Stimulated activated CD8-positive, alpha-beta memory T cell treated with anti-CD3 and anti-CD28 coated beads, Interleukin-4, amount 100 ng/mL, for 48 hours (primary cell): ENCODE data around the gene KCNE1.
"Not testable (repeated sequence)": the region's sequence is repeated elsewhere in the genome, so short reads cannot be mapped to it uniquely, and the experiment has no call there.

Experiments used
- DNase-seq: peaks from one replicate; pipeline ENCODE4 v3.0.0-alpha.2; 2020

KCNE1 gene

DNA sequence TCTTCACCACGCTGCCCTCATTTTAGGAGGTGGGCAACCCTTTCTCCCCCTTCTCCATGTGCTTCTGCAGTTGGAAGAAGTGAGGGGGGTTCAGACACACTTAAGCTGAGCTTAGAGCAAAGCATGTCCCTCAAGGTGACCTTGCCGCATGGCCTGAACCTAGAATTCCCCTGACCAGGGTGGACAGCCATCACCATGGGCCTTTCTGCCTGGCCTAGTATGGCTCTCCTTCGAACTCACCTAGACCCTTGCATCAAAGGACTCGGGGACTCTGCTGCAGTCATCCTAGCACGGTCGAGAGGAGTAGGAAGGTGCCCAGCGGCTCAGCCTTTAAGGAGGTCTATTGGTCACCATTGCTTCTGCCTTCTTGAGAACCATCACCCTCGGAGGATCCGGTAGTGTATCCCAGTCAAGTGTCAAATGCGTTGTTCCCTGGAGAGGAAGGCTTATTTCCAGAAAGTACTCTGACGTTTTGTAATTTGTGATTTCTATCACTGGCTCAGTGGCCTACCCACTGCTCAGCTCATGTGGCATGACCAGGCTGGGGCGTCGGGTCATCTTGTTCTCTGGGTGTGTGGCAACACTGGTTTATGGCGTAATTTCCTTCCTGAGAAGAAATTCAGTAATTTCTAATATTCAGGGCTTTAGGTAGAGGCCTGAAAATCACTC is at the start of gene KCNE1:
KCNE1 (minus strand) TSS at position 424 of the 669 bp plus-strand sequence. CDS start 62,576 bp downstream, outside the sequence.
- no peak for DNase-seq

DNA sequence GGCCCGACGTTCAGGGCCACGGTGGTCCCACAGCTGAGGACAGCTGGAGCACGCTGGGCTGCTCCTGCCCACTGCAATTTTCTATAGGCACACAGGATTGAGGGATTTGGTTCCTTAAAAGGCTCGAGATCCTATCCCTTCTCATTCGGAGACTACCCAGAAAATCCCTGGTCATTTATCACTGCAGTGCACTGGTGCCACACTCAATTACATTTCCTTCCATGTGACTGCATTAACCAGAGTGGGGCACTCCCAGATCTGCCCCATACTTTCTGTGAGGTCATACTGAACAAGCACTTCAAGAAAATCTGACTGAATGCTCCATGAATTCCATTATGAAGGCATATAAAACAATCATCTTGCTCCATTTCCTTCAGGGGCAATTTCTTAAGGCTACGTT is 49.8 kb upstream of the KCNE1 start:
- no peak for DNase-seq

DNA sequence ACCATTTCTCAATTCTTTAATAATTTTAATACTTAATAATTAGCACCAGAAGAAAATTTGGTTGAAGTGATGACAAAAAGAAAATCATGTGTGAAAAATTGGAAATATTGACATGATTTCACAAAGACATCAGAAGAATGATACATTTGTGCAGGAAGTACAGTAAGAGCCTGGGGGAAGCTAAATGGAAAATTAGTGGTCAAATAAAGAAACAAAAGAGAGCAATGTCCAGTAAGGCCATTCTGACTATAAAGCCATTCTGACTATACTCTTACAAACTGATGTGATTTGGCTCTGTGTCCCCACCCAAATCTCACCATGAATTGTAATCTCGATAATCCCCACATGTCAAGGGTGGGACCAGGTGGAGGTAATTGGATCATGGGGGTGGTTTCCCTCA is 48.6 kb upstream of the KCNE1 start:
- no peak for DNase-seq

DNA sequence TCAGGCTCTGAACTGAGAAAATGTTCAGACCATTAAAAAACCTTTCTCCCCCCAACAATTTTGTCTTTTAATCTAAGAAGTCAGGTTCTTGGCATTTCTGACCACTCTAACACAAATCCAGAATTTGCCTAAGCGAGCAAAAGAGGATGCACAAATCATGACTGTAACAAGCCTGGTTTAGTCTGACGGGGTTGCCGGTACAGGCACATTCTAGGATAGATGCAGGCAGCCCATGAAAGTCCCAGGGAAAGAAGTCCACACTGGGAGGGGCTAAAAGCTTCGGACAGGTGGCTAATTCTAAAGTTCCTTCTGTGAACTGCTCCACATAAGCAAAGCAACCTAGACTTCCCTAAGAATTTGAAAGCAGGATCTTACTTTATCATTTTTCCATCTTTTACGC is 48.0 kb upstream of the KCNE1 start:
- DNase-seq = no peak

DNA sequence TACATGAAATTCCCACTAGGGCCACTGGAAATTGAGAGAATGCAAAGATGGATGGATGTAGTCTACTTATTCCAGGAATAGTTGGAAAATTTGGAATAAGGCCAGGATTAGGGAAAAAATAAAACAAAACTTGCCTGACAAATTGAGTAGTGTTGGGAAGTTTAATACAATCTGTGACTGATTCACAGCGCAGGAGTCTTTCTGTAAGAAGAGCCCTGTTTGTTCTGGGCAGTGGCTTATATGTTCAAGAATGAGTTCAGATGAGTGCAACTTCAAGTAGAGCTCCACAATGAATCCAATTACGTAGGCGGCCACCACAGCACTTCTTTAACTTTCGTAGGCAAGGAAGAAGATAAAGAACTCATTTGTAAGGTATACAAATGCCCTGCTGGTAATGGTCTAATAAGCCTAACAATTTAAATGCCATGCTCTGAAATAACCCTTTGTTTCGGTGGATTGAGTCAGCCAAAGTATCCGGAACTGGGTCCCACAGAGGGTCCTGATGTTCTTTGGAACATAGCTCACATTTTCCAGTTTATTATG is 47.1 kb upstream of the KCNE1 start:
- no peak for DNase-seq

DNA sequence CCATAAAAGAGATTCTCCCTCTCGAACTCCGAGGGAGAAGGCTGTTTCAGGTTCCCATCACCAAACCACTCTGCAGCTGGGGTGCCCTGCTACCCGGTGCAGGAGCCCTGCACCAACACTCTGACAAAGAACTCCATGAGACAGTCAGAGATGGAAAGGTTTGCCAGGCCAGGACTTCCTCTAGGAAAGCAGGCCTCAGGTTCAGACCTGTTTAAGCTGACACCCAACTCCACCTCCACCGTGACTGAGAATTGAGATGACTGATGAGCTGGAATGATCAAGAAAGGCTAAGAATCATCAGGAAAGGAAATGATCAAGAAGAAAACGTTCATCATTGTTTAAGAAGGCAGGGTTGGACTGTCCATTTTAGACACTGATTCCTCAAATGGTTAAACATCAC is 46.2 kb upstream of the KCNE1 start:
- no peak for DNase-seq

DNA sequence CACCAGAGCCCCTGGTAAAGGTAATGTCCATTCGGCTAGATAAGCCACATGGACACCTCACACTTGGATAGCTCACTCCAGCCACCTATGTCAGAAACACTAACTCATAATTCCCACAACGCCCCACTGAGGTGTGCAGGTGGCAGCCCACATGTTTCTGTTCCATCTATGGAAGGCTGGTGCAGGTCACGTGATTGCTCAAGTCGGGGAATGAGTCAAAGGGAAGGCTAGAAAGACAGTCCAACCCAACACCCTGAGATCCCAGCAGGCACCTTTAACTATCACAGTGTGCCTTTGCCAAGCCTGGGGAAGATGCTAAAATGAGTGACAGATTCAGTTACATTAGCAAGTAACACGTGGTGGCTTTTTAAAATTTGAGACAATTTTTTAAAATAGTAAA is 45.3 kb upstream of the KCNE1 start:
- no peak for DNase-seq

DNA sequence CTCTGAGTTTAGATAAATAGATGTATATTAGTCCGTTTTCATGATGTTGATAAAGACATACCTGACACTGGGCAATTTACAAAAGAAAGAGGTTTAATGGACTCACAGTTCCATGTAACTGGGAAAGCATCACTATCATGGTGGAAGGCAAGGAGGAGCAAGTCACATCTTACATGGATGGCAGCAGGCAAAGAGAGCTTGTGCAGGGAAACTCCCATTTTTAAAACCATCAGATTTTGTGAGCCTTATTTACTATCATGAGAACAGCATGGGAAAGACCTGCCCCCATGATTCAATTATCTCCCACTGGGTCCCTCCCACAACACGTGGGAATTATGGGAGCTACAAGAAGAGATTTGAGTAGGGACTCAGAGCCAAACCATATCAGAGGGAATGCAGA is 42.7 kb upstream of the KCNE1 start:
- DNase-seq = not testable (repeated sequence)

DNA sequence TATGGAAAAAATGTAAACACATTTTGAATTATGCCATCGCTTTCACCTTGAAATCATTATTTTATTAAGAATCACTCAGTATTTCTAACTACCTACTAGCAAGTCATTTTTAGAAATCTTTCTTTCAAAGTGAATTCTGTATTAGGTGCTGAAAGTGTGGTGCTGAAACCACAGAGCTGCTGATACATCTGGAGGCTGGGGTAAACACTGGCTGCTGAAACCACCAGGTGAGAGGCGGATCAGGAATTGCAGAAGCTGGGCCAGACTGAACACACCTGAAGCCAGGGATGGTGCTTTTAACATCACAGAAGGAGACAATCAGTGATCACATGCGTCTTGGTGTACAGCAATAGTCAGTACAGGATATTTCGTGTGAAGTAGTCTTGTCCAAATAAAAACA is 42.2 kb upstream of the KCNE1 start:
- no peak for DNase-seq

DNA sequence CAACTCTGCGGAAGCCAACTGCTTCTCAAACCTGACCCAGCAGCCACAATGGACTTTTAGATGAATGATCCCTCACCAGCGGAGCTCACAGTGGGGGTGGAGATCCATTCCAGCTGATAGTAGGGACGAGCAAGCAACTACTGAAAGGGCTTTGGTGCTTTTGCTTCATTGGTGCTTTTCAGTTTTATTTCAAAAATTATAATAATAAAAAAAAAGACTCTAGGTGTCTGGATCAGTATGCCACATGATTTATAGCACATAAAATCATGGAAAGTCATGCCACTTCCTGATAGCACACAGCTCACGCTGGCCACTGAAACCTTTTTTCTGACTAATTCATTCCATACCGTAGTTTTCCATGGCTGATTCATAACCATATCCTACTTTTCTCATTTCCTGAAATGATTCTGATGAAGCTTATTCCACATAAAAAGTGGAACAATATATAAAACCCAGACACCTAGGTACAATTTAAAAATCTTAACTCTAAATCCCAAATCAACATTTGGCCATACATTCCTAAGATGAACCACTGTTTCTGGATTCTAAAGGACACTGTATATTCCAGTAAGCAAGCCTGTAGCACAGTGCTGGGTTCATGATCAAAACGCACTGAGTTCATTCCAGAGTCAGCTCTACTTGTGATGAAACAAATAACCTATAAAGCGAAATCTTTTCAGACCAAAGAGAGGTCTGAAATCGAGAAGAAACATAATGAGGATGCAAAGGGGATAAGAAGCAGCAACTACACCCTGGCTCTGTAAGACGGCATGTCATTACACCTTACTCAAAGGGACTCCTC is 41.3 kb upstream of the KCNE1 start:
- DNase-seq = no peak

DNA sequence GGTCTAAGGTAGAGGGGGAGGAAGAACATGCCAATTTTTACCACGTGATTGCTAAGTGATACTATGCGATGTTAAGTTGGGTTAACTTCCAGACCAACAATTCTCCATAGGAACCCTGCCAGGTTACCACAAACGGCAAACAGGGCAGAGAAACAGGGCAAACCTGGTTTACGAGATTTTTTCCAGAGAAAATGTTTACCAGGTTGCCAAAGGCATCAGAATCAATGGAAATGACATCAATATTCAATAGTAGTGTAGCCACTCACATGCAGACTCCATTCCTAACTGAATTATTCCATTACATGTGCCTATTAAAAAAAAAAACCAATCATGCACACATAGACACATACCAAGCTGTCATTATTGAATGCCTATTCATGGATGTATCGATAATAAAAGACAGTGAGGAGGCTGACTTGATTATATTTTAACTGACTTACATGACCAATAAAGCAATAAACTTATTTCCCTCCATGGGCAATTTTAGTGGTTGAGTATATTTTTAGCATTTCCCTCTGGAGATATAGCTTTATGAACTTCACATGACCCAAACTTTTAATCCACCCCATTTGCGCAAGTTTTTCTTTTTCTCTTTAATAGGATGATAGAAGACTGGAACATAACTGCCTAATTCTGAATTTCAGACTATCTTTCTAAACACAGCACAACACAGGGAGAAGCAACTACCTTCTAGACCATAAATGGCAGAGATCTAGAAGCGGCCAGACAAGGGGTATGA is 40.5 kb upstream of the KCNE1 start:
- DNase-seq = no peak

DNA sequence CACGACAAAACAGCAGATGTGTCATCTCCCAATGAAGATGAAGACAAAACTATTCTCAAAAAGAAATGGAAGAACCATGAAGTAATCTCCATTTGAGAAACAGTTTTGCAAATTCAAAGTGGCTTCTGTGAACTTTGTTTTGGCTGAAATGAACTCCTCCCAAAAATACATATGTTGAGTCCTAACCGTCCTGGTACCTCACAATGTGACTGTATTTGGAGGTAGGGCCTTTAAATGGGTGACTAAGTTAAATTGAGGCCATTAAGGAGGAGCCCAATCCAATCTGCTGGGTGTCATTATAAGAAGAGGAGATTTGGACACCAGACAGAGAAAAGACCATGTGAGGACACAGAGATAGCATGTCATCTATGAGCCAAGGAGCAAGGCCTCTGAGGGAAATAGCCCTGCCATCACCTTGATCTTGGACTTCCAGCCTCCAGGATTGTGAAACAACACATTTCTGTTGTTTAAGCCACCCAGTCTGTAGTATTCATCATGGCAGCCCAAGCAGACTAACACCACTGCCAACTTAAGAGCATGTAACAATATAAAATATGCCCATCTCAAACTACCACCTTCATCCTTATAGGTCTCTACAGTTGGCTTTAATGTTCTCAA is 38.3 kb upstream of the KCNE1 start:
- DNase-seq = no peak

DNA sequence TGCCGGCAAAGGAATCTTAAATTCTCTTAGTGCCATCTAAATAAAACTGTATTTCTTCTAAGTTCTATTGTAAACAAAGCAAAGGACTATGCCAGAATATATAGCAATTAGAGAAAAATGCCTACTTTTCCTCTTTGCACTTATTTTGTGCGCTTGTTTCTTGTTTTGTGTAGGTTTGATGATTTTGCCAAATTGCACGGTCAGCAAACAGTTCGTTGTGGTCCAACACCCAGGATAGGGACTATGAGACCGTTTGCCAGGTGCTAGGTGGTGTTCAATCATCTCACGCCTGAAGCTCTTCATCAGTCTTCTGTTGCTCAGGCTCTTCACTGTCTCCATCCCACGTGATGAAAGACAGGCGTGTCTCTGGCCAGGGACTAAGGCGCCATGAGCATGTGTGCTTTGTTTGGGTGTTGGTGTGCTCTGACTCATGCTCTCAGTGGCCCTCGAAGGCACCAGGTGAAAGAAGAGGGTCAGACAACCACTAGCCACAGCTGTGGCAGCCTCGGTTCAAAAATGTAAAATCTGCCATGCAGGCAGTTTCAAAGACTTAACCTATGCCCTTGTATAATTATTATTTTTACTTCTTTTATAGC is 36.9 kb upstream of the KCNE1 start:
- no peak for DNase-seq

DNA sequence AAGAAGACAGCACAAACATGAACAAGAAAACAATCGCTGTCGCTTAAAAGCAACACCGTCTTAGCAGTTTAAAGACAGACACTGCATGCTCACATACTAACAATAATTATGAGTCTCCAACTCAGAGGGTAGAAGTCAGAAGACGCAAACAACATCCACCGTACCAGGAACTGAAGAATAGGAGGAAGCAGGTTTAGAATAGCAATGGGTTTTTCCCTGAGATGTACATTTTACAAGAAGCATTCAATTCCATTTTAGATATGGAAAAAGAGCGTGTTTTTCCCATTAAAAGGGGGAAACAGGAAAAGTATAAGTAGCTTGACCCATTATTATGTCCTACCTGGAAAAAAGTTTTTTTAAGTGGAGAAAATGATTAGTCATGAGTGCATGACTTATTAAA is 34.5 kb upstream of the KCNE1 start:
- no peak for DNase-seq

DNA sequence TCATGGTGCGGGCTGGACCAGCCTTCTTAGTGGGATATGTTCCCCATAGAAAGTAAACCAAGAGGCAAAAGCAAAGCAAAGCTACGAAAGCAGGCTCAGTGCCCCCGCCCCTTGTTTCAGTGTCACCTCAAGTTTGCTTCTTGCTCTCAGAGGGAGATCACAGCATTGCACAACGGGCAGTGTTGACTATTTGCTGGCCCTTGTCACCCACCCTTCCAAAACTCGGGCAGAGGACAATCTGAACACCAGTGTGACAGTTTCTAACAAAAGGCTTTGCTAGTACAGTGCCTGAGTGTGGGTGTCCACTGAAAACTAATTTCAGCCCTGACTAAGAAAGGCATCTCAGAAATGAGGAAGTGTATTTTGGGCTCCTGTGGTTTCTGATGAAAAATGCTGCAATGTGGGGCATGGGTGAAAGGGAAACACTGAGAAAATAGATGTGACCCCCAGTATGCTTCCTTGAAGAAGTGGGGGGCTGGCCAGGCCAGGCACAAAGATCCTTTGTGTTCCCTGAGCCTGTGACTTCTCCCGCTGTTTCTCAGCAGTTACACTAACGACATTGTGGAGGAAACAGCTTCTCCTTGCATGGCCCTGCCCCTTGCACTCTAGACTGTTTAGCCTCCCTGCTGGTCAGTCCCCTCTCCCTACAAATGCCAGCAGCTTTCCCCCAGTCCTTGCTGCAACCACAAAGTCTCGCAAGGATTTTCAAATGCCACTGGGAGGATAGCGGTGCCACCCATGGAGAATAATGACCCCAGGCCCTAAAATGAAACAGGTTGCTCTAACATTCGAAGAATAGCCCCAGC is 33.3 kb upstream of the KCNE1 start:
- DNase-seq = peak; percentile 47

DNA sequence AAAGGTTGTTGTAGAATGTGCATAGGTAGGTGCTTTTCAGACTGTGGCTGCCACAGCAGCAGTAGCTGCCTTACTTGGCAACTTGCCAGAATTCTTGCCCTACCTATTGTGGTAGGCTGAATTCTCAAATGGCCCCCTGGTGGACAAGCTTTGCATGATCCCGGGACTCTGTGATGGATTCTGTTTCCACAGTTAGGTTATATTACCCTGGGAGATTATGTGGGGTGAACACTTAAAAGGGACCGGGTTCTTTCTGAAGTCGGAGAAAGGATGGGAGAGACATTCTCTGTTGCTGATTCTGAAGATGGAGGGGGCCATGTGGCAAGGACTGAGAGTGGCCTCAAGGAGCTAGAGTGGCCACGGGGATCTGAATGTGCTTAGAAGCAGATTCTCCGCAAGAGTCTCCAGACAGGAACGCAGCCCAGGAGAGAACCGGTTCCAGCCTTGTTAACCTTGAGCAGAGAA is 32.1 kb upstream of the KCNE1 start:
- peak; percentile 66 for DNase-seq

DNA sequence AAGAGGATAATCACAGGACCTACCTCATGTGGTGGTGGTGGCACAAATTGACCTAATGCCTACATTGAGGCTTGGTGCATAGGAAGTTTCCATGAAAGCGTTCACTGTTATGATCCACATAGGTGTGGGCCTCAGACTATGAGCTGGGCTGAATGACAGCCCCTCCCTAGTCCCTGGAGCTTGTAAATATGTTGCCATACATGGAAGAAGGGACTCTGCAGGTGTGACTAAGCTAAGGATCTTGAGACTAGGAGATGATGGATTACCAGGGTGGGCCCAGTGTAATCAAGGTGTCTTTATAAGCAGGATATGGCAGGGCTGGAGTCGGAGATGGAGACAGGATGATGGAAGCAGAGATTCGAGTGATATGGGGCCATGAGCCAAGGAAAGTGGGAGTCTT is 31.0 kb upstream of the KCNE1 start:
- no peak for DNase-seq

DNA sequence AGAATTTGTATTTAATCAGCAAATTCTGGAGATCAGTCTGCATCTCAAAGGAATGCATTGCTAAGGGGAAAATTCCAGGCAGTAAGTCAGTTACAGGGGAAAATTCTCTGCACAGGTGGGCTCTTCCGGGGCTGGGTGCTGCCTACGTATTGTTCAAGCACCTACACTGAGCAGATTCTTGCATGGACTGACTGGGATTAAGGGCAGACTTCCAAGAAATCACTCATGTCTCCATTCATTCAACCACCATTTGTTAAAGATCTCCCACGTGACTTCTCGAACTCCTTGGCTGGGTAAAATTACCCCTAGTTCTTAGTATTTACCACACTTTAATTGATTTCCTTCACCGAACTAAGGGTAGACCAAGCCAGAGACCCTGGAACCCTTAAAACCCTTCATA is 28.2 kb upstream of the KCNE1 start:
- DNase-seq = no peak

DNA sequence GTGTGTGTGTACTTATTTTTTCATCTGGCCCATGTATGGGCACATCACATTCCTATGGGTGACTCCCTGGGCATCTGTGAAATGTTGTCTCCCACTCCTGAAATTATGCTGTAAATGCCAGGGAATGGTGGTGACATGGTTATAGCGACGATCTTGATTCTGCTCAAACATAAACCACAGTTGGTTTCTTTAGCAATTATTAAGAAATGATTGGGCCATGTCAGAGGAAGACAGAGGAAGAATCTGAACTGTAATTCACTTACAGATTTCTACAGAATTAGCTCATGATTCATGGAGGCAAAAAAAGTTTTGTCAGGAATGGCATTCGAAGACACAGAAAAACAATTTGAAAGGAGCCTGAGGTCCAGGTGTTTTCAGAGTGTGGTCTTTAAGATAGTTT is 25.8 kb upstream of the KCNE1 start:
- DNase-seq = no peak

DNA sequence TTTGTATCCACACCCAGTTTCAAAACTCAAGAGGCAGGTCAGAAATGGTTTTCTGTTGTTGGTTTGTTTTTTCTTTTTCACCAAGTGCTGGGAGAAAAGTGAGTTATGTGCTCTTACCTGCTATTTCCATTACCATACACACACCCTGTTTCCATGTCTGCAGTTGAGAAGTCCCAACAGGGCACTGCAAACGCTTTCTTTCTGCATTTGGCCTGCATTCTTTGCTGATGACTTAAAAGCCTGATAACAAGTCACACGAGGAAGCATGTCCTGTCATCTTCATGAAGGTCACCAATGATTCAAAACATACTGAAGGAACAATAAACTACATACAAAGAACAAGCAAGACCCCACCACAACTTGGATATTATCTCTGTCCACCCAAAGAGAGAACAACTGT is 24.8 kb upstream of the KCNE1 start:
- DNase-seq = no peak

DNA sequence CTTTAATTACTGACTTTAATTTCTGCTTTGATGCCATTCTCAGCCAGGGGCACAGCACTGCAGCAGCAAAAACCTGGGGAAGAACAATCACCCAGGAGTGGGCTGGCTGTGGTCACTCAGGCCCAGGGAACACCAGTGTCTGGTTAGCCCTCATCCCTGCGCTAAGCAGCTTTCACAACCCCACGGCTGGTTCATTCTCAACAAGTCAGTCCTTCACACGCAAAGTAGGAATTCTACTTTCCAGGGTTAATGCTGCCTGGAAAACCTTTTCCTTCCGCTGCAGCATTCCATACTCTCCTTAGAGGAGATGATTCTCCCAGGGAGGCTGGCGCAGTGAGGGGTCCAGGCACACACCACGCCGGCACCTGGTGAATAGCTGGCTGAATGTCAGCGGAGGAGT is 24.3 kb upstream of the KCNE1 start:
- no peak for DNase-seq

DNA sequence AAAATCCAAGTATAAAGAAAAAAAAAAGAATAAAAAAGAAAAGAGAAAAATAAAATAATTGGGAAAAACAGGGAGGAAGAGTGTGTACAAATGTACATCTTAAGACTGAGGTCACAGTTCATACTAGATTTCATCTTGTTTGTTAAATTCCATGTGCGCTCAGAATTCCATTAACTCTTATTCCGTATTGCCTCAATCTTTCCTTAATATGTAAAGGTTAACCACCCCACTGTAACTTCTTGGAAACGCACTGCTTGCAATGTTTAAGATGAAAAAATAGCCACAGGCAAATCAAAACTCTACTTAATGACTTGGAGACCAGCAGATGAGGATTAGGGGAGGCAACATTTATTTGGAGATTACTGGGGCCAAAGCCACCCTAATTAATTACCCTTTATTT is 23.9 kb upstream of the KCNE1 start:
- no peak for DNase-seq
